ENCODE results near the gene CDKN2AIP.
A peak's percentile ranks its signal among the peaks of the same experiment; 100 is the strongest.

CDKN2AIP gene, protein sequence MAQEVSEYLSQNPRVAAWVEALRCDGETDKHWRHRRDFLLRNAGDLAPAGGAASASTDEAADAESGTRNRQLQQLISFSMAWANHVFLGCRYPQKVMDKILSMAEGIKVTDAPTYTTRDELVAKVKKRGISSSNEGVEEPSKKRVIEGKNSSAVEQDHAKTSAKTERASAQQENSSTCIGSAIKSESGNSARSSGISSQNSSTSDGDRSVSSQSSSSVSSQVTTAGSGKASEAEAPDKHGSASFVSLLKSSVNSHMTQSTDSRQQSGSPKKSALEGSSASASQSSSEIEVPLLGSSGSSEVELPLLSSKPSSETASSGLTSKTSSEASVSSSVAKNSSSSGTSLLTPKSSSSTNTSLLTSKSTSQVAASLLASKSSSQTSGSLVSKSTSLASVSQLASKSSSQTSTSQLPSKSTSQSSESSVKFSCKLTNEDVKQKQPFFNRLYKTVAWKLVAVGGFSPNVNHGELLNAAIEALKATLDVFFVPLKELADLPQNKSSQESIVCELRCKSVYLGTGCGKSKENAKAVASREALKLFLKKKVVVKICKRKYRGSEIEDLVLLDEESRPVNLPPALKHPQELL

DNA sequence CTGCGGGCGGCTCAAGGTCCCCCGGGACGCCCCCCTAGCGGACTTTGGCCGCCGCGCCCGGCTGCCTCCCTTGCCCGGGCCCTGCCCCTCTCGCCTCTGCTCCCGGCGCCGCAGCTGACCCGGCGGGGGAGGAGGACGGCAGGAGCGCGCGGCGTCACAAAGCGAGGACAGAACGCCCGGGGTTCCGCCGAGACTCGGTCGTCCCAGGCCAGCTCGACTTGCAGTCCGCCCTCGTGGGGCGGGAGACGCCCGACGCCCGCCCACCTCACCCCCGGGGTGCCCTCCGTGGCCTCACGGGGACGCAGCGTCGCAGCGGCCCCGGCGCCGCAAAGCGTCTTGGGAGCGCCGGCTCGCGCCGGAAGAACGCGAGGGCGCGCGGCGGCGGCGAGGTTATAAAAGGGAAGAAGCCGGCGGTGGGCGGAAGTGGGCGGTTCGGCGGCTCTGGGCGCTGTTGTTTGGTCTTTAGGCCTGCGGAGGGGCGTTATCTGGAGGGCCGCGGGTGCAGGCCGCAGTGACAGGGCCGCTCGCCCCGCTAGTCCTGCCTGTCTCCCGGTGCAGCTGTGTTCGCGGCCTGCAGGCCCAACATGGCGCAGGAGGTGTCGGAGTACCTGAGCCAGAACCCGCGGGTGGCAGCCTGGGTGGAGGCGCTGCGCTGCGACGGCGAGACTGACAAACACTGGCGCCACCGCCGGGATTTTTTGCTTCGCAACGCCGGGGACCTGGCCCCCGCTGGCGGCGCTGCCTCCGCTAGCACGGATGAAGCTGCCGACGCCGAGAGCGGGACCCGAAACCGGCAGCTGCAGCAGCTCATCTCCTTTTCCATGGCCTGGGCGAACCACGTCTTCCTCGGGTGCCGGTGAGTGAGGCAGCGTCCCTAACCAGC, at the start of gene CDKN2AIP:
TSS of gene CDKN2AIP (plus strand) at position 423 of the 883 bp plus-strand sequence. CDS start at position 585, 162 bp downstream.
- DNase-seq (ENCODE audit: insufficient read length, low spot score) (peak; percentile 88), FAIRE-seq (peak; percentile 88)

DNA sequence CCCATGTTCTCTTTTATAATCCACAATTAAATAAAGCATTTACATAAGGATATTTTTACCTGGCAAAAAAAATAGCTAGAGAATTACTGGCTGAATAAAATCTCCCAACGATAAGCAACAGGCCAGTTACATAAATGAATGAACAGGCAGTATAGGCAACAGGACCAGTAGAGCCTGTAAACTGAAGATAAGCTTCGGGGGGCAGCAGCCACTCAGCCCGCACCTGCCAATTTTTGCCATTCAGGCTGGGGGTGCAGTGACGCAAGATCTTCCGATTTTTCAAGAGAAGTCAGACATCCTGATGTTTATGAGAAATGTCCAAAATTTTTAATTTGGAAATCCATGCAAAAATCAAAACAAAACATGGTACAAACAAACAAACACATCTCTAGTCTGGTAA, 49.0 kb upstream of the CDKN2AIP start:
- FAIRE-seq (no peak), DNase-seq (ENCODE audit: insufficient read length, low spot score) (no peak)

DNA sequence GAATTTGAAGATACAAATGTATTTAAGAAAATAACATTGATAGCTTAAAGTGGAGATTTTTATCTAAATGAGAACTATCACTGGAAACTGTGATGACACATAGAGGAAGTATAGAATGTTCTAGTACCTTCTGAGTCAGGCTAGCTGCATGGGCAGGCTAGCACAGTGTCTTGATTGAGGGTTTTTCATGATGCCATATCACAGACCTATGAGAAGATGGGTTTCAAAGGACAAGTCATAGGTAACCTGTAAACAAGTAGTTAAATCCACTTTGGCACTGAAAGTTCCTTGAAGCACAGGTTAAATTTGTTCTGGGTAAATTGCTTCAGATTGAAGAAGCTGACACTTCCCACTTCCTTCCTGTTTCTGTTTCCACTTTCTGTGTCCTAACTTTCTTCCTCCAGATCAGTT, 48.2 kb upstream of the CDKN2AIP start:
- DNase-seq (ENCODE audit: insufficient read length, low spot score) (no peak), FAIRE-seq (no peak)

DNA sequence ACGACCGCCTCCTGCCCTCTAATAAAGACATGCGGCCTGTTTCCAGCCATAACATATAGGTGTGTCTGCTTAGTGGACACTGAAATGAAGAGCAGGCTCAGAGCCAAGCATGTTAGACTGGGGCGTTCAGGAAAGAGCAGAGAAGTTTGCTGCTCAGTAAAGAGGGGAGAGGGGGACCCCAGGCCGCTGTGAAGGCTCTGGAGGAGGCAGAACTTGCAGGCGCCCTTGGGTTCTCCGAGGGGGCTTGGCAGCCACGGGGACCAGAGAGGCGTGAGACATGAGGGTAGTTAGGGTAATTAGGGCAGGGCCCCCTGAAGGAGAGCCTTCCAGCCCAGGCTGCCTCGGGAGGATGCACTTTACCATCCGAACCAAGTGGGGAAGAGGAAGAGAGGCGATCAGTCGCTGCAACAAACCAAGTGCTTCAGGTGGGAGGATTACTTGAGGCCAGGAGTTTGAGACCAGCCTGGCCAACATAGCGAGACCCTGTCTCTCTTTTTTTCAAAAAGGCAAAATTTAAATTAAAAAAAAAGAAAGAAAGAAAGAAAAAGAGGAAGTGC, 46.6 kb upstream of the CDKN2AIP start:
- DNase-seq (ENCODE audit: insufficient read length, low spot score) (no peak), FAIRE-seq (no peak)

DNA sequence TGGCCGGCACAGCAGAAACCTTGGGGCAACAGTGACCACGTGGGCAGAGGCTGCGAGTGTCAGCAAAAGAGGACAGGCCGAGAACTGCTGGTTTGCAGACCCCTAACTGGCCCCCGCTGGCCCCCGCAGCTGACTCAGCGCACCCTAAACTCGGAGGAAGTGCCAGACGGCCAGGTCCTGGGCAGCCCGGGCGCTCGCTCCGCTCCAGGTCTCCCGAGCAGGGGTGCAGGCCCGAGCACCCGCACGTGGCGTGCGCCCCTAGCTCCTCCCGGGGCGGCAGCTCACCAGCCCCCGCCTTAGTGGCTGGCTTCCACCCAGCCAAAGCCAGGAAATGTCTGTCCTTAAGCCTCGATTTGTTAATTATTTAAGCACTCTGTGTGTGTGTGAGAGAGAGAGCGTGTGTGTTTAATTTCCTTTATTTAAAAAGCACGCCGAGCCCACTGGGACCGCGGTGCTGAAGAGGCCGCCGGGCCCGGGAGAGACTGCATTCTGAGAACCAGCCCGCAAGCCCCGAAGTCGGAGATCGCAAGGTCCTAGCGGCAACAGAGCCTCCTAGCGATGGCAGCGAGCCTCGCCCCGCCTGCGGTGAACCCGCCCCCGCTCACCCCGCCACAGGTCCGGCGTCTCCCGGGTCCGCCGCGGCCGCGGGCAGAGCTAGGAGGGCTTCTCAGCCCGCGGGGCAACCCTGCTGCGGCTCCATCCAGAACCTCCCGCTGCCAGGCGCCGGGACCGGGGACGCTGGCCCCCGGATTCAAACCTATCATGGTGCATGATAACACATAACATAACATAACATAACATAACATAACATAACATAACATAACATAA, 45.9 kb upstream of the CDKN2AIP start:
- DNase-seq (ENCODE audit: insufficient read length, low spot score), result peak; percentile 62
- FAIRE-seq, result no peak

DNA sequence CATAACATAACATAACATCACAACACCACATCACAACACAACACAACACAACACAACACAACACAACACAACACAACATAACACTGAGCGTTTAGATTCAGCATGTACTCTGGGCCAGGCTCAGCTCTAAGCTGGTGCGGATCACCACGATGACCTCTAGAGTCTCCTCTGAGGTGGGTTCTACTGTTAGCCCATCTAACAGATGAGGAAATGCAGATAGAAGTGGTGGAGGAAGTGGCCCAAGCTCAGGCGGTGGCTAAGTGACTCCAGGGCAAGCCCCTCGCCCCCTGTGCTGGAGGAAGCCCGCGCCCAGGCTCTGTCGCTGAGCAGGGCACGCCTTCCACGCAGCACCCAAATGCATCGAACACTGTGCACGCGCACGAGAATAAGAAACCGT, 45.3 kb upstream of the CDKN2AIP start:
- FAIRE-seq (no peak), DNase-seq (ENCODE audit: insufficient read length, low spot score) (no peak)

DNA sequence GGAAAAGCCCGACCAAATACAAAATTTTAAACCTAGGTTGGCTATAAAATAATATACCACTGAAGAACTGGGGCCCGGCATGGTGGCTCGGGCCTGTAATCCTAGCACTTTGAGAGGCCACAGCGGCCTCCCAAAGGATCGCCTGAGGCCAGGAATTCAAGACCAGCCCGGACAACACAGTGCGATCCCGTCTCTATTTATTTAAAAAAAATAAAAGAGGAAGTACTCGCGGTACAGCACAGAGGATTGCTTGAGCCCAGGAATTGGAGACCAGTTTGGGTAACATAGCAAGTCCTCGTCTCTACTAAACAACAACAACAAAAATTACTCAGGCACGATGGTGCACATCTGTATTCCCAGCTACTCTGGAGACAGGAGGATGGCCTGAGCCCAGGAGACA, 44.8 kb upstream of the CDKN2AIP start:
- DNase-seq (ENCODE audit: insufficient read length, low spot score) (no peak), FAIRE-seq (no peak)

DNA sequence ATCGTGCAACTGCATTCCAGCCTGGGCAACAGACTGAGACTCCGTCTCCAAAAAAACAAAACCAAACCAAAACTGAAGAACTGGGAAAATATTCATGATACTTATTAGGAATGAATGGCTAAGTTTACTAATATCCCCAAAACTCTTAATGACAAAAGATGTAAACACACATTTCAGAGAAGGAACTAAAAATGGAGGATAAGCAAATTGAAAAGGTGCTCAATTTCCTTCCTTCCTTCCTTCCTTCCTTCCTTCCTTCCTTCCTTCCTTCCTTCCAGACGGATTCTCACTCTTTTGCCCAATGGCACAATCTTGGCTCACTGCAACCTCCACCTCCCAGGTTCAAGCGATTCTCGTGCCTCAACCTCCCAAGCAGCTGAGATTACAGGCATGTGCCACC, 44.4 kb upstream of the CDKN2AIP start:
- FAIRE-seq (no peak), DNase-seq (ENCODE audit: insufficient read length, low spot score) (no peak)

DNA sequence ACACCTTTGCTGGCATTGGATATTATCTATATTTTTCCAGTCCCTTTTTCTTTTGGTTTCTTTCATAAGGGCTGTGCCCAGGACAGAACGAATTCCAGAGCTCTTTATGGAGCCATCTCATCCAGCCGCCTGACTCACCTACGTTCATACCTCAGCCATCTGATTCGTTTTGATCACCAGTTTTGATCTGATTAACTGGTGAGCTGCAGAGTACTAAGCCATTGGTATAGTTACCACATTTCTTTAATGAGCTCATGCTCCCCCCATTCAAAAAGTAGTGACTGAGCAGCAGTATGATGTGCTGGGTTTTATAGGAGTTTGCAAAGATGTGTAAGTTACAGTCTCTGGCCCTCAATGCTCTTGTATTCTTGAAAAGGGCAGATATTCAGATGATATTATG, 43.0 kb upstream of the CDKN2AIP start:
- DNase-seq (ENCODE audit: insufficient read length, low spot score) (no peak), FAIRE-seq (peak; percentile 46)

DNA sequence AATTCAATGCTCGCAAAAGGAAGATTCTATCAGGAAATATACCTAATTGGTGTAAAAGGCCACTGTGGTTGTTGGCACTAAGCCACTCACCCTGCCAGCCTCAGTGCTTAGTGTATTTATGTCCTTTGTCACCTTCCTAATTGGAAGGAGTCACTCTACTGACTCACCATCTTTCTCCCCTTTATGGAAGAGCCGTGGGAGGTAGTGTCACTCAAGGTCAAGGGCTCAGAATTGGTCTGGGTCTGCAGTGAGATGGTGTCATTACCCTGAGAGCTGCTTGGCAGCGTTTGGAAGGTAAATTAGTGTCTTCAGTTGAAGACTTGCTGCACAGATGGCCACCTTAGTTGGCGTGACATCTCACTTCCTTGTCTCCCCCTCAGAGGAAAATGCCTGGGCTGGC, 41.7 kb upstream of the CDKN2AIP start:
- no peak for DNase-seq (ENCODE audit: insufficient read length, low spot score)
- no peak for FAIRE-seq

DNA sequence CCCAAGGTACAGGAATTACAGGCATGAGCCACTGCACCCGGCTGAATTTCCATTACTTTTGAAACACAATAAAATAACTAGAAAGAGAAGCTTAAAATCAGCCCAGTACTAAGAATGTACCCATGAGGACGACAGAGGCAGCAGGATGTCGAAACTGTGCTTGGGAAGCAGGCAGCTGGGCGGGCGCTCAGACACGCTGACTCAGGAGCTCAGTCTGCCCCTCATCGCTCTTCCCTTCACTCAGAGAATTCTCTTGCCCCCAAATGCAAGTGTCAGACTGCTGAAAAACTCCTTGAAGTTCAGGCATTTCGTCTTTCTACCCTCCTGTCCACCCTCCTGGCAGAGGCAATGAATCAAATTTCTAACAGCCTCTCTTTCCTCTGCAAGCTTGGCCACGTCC, 41.0 kb upstream of the CDKN2AIP start:
- DNase-seq (ENCODE audit: insufficient read length, low spot score) (no peak), FAIRE-seq (no peak)

DNA sequence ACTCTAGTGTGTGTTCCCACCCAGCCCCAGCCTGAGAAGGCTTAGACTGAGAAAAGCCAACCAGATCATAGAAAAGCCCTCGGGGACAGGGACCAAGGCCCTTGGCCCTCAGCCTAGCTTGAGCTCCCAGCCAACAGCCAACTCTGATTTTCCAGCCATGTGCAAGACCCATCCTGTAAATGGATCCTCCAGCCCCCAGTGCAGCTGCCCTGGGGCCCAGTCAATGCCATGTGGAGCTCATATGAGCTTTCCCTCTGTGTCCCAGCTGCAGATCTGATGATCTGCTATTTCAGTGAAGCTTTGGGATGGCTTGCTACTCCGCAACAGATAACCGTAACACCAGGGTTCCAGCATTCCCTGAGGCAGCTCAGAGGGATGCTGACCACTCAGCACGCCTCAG, 40.5 kb upstream of the CDKN2AIP start:
- DNase-seq (ENCODE audit: insufficient read length, low spot score) (no peak), FAIRE-seq (peak; percentile 66)

DNA sequence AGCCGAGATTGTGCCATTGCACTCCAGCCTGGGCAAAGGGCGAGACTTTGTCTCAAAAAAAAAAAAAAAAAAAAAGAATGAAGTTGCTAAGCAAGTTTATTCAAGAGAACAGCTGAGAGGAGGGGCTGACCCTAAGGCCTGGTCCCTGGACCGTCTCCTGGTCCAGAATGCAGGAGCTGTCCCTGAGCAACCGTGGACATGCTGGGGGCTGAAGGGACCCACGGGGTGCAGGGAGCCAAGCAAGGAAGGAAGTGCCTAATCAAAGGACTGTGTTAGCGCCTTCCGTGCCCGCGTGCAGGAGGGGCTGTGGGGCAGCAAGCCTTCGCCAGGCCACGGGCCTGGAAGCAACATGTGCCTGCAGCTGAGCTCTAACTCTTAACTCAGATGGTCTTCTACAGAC, 39.1 kb upstream of the CDKN2AIP start:
- DNase-seq (ENCODE audit: insufficient read length, low spot score), result no peak
- no peak for FAIRE-seq

DNA sequence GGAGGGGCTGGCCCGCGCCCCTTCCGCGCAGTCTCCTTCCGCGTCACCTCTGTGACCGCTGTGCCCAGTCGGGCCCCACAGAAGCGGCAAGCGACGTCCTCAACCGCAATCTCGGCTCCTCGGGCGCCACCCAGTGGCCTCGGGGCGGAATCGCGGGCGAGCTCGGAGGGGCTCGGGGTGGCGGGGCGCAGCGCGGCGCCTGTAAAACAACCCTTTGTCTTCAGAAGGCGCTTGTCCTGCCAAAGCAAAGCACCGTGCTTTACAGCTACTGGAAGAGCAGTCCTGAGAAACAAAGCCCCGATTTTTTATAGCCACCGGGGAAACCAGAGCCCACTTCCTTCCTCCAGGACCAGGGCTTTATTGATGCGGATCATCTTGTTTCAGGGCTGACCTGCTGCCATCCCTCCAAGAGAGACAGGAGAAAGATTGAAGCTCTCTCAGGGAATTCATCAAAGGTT, 37.3 kb upstream of the CDKN2AIP start:
- peak; percentile 85 for FAIRE-seq

DNA sequence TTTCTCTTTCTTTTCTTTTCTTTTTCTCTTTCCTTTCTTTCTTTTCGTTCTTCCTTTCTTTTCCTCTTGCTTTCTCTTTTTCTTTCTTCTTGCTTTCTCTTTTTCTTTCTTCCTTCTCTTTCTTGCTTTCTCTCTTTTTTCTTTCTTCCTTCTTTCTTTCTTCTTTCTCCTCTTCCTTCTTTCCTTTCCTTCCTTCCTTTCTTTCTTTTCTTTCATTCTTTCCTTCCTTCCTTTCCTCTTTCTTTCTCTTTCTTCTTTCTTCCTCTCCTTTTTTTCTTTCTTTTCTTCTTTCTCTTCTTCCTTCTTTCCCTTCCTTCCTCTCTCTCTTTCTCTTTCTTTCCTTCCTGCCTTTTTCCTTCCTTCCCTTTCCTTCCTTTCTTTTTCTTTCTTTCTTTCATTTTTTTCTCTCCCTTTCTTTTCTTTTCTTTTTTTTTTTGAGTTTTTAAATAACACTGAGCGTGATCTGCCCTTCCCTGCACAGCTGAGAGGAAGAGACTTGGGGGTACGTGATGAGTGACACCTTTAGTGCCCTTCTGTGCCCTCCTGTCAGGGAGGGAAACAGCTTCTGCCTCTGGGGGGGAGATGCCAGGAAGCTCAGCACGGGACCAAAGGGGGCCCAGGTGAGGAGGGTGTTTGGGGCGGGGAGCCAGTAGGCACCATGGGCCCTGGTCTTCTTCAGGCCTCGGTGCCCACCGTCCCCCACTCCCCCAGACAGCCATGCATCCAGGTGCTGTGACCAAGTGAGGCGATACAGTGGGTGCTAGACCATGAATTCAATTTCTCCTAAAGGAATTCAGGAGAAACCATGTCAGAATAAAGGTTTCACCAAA, 36.6 kb upstream of the CDKN2AIP start:
- DNase-seq (ENCODE audit: insufficient read length, low spot score), result no peak
- FAIRE-seq, result no peak

More for the DNA sequence above, 37.3 kb upstream of the CDKN2AIP start:
- peak; percentile 88 for DNase-seq (ENCODE audit: insufficient read length, low spot score)

DNA sequence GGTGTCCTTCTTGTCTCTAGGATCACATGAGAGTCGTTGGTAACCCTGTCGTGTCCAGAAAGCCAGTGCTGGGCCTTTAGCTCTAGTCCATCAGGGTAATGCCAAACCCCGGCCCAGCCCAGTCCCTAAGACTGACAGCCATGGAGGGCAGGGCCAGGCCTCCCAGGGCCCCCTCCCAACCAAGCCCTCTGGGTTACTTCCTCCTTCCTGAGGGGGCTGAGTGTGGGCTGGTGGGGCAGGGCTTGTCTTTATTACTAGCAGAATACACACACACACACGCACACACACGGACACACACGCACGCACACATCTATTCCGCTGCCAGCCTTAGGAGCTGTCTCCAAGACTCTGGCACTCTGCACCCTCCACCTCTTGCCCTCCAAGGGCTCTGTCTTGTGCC, 35.6 kb upstream of the CDKN2AIP start:
- no peak for DNase-seq (ENCODE audit: insufficient read length, low spot score)
- no peak for FAIRE-seq

DNA sequence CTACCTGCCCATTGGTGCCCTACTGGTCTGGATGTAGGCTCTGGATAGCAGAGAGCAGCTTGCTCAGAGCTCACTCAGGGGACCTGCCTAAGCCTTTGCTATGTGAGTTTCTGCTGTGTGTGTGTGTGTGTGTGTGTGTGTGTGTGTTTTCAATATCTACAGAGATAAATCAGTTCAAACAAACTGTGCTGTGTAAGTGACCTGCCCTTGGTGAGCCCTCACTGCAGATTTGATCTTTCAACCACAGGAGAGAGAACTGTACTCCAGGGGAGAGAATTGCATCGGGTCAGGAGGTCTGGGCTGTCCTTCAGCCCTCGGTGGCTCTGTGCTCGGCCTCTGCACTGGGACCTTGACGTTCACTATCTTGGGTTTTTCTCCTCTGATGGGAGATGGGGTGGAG, 35.0 kb upstream of the CDKN2AIP start:
- FAIRE-seq (no peak), DNase-seq (ENCODE audit: insufficient read length, low spot score) (no peak)

DNA sequence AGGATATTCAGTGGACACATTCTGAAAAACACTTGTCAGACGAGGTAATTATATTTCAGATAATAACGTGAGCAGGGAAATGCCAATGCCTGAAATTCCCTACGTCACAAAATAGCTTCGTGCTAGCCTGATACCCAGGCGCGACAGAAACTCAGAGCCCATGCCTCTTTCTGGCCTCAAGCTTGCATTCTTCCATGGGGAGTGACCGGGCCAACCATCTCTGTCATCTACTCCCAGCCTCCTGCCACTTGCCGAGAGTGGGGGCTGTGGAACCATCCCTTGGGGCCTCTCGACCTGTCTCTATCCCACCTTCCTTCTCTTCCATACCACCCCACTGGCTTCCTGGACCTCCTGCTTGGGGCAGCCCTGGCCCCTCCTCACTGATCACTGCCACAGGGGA, 34.5 kb upstream of the CDKN2AIP start:
- no peak for FAIRE-seq
- DNase-seq (ENCODE audit: insufficient read length, low spot score), result no peak

DNA sequence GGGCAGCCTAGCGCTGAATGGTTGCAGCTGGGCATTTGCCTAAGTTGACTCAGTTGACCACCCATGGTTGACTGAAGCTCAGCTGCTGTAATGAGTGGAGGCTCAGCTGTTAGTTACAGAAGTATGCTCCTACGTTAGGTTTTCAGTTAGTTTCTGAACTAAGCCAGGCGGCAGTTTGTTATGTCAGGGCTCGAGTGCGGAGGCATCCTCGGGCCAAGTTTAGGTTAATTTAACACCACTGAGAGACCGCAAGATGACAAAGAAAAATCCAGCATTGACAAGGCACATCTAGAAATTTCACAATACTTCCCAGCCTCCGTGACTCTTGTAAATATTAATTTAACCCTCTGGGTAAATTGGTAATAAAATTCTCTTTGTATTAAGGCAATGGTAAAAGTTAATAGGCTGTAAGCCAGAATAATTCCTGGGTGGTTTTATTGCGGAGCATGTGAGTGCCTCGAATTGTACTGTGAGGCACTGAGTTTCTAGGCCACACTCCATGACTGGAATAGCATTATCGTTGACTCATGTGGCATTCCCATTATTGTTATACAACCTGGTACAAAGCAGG, 33.1 kb upstream of the CDKN2AIP start:
- FAIRE-seq, result no peak
- no peak for DNase-seq (ENCODE audit: insufficient read length, low spot score)

Data from HTR-8/SVneo (cell line).